ENCODE results near the gene DNASE1L3.

GRCh38 chr3:58200121-58200709 lies 10.6 kb downstream of the DNASE1L3 start:
- TF ChIP-seq ELF4 (IDR thresholded peaks at IDR 0.05) (no peak), BHLHE40 (IDR thresholded peaks at IDR 0.05; ENCODE audit: borderline replicate concordance) (no peak), L3MBTL2 (conservative IDR thresholded peaks at IDR 0.05) (no peak), PKNOX1 (IDR thresholded peaks at IDR 0.05) (no peak)
